ENCODE results near the gene ZBTB45.
"Not testable (repeated sequence)": the region's sequence is repeated elsewhere in the genome, so short reads cannot be mapped to it uniquely, and the experiment has no call there.

ZBTB45 gene

GRCh38 chr19:58509731-58510083 is 9.9 kb downstream of the ZBTB45 start:
- no peak for DNase-seq

DNA sequence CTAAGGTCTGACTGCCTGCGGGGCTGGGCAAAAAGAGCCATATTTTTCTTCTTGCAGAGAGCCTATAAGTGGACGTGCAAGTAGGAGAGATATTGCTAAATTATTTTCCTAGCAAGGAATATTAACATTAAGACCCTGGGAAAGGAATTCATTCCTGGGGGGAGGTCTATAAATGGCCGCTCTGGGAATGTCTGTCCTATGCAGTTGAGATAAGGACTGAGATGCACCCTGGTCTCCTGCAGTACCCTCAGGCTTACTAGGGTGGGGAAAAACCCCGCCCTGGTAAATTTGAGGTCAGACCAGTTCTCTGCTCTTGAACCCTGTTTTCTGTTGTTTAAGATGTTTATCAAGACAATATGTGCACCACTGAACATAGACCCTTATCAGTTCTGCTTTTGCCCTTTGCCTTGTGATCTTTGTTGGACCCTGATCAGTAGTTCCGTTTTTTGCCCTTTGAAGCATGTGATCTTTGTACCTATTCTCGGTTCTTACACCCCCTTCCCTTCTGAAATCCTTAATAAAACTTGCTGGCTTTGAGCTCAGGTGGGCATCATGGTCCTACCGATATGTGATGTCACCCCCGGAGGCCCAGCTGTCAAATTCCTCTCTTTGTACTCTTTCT is 11.9 kb downstream of the ZBTB45 start:
- not testable (repeated sequence) for DNase-seq

DNA sequence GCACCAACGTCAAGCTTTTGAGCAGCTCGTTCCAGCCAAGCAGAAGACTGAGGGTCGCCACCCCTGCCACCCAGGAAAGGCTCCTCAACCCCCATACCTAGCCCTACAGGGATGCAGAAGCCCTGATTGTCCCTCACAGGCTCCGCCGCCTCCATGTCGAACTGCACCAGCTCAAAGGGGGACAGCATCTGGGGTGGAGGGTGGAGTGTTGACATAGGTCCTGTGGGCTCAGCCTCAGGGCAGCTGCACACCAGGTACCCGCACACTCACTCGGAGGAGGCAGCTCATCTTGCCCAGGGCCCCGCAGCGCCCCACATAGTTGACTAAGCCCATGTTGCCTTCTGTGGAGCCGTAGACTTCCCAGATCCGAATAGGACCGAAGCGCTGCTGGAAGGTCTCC is 19.4 kb downstream of the ZBTB45 start:
- DNase-seq: no peak

- peak; percentile 81 for DNase-seq
Observed at GRCh38 chr19:58499021-58499927, 20.3 kb downstream of the ZBTB45 start.

DNA sequence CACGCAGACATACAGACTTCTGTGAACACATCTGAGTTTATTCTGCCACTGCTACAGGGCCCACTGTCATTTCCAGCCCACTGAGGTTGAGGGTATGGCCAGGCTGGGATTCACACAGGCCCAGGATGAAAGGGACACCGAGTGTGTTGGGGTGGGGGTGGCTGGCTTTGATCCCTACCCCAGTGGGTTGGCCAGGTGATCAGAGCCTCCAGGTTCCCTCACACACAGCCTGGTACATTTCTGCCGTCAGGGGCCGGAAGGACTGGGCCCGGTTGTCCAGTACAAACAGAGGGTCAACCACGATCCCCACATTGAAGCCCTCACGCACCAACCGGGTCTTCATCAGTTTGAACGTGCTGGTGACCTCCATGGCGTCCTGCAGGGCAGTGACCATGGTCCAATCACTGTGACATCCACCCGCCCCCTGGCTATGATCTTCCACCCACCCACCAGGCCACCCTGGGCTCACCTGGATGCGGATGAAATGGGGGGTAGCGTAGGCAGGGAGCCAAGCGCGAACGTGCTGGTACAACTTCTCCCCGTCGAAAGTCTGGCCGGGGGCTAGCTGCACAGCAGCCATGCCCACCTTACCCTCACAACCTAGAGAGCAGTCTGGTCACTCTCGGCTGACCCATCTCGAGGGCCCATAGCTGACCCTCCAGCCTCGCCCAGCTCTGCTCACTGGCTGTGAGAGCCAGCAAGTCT is 21.1 kb downstream of the ZBTB45 start:
- no peak for DNase-seq

DNA sequence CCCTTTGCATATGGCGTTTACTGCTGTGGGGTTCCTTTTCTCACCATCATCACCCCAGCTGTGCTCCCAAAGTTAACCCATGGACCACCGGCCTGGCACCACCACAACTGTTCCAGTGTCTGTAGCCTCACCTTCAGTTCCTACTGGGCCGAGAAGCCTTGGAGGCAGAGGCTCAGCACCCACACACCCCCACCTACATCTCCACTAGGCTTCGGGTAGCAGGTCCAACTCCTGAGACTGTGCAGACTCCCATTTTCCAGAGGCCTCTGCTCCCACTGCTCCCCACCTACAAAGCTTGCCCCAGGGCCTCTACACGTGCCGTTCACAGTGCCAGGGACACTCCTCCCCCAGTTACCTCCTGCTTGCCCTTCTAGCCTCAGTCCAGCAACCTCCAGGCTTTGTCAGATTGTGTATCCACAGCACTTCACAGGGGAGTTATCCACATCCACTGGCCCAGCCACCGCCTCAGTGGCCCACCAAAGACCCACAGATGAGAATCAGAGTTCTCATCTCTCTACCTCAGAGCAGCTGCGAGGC is 21.9 kb downstream of the ZBTB45 start:
- no peak for DNase-seq

- no peak for DNase-seq
Observed at GRCh38 chr19:58492265-58492664, 27.3 kb downstream of the ZBTB45 start.

GRCh38 chr19:58491393-58491792 is 28.2 kb downstream of the ZBTB45 start:
- DNase-seq: no peak

GRCh38 chr19:58484349-58484748 is 35.3 kb downstream of the ZBTB45 start:
- DNase-seq: not testable (repeated sequence)

- no peak for DNase-seq
Observed at GRCh38 chr19:58483776-58484175, 35.8 kb downstream of the ZBTB45 start.

GRCh38 chr19:58482372-58482771 is 37.2 kb downstream of the ZBTB45 start:
- no peak for DNase-seq

GRCh38 chr19:58480831-58481230 is 38.8 kb downstream of the ZBTB45 start:
- no peak for DNase-seq

DNA sequence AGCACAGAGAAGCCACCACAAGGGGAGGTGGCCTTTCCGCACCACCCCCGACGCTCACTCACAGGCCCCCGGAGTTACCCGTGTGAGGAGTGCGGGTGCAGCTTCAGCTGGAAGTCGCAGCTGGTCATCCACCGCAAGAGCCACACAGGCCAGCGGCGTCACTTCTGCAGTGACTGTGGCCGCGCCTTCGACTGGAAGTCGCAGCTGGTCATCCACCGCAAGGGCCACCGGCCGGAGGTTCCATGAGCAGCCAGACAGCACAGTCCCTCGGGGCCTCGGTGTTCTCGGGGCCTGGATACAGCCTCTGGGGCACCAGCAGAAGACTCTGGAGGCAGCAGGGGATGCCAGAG is 39.2 kb downstream of the ZBTB45 start:
- no peak for DNase-seq

- DNase-seq: no peak
Observed at GRCh38 chr19:58479736-58480480, 39.7 kb downstream of the ZBTB45 start.

DNA sequence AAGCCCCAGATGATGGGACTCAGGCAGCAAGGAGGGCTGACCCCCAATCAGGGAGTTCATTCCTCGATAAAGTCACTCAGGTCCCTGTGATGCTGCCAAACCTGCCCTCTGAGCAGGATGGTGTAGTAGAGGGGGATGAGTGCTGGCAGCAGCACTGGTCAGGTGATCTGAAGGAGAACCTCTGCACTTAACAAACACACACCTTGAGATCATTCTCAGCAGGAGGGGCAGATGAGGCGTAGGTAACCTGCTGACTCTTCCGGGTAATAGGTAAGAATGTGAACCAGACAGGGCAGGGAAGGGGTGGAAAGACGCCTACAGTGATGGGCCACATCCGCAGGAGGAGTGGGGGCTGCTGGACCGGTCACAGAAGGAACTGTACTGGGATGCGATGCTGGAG is 40.3 kb downstream of the ZBTB45 start:
- DNase-seq: no peak

GRCh38 chr19:58477871-58478270 is 41.7 kb downstream of the ZBTB45 start:
- no peak for DNase-seq

GRCh38 chr19:58477130-58477529 is 42.5 kb downstream of the ZBTB45 start:
- no peak for DNase-seq

- no peak for DNase-seq
Observed at GRCh38 chr19:58476498-58477015, 43.1 kb downstream of the ZBTB45 start.

GRCh38 chr19:58475714-58476497 is 43.7 kb downstream of the ZBTB45 start, which contains the start of gene ZNF446:
TSS of gene ZNF446 (plus strand) at chr19:58476352. CDS start at chr19:58477219, 867 bp downstream.
- peak; percentile 94 for DNase-seq

- DNase-seq: no peak
Observed at GRCh38 chr19:58474997-58475713, 44.5 kb downstream of the ZBTB45 start.

Measured in activated gamma-delta T cell (primary cell).